Endodermal cell (in vitro differentiated cells): ENCODE measurements around the gene GMPR. TPM values are rescaled to one million over a fixed set of nuclear protein-coding genes. Genes with fewer than 3 reads are reported as not detected.
A peak's percentile ranks its signal among the peaks of the same experiment; 100 is the strongest.

Source experiments
- DNase-seq: peaks from one replicate; pipeline ENCODE4 v3.0.0-alpha.2; 2017
- H3K27ac ChIP-seq: 2 replicates; pipeline ENCODE4 v1.5.1; 2013; ENCODE audit warnings: mild to moderate bottlenecking, low read depth, low read length, moderate library complexity
- H3K27me3 ChIP-seq: 2 replicates; pipeline ENCODE4 v1.6.1; 2013; ENCODE audit warnings: mild to moderate bottlenecking, low read length, moderate library complexity; ENCODE audit not compliant: insufficient read depth, control insufficient read depth, poor library complexity, severe bottlenecking
- H3K36me3 ChIP-seq: 2 replicates; pipeline ENCODE4 v1.7.0; 2013; ENCODE audit warnings: mild to moderate bottlenecking, low read length, moderate library complexity; ENCODE audit not compliant: control insufficient read depth, insufficient read depth
- H3K4me1 ChIP-seq: one replicate; pipeline ENCODE4 v1.7.0; 2013; ENCODE audit warnings: low read length; ENCODE audit not compliant: control insufficient read depth, insufficient read depth
- H3K4me3 ChIP-seq: 2 replicates; pipeline ENCODE4 v1.5.1; 2013; ENCODE audit warnings: mild to moderate bottlenecking, low read length, moderate library complexity
- H3K9ac ChIP-seq: 2 replicates; pipeline ENCODE4 v1.6.1; 2013; ENCODE audit warnings: mild to moderate bottlenecking, low read length, moderate library complexity; ENCODE audit not compliant: poor library complexity, severe bottlenecking; ENCODE audit errors: extremely low read depth
- H3K9me3 ChIP-seq: 2 replicates; pipeline ENCODE4 v1.6.1; 2013; ENCODE audit warnings: mild to moderate bottlenecking, low read length, moderate library complexity; ENCODE audit not compliant: control insufficient read depth
- H3K27ac Mint-ChIP-seq: 2 replicates; pipeline ENCODE4 v1.8.0; 2020; ENCODE audit warnings: mixed read lengths
- H3K27me3 Mint-ChIP-seq: 2 replicates; pipeline ENCODE4 v1.8.0; 2021; ENCODE audit warnings: mild to moderate bottlenecking, mixed read lengths; ENCODE audit not compliant: insufficient read depth
- H3K36me3 Mint-ChIP-seq: 2 replicates; pipeline ENCODE4 v1.8.0; 2020; ENCODE audit warnings: low read depth, mixed read lengths
- H3K4me1 Mint-ChIP-seq: 2 replicates; pipeline ENCODE4 v1.8.0; 2020; ENCODE audit warnings: mixed read lengths
- H3K4me3 Mint-ChIP-seq: 2 replicates; pipeline ENCODE4 v1.8.0; 2020; ENCODE audit warnings: mild to moderate bottlenecking, moderate library complexity, mixed read lengths
- H3K9me3 Mint-ChIP-seq: 2 replicates; pipeline ENCODE4 v1.8.0; 2020; ENCODE audit warnings: mild to moderate bottlenecking, mixed read lengths
- WGBS, 2 experiments: methylation state at CpG; one replicate each; pipeline versions ENCODE4 v1.1.5 to v1.1.7; 2013; ENCODE audit warnings: missing lambda C conversion rate in 2 of 2, mixed read lengths in 1 of 2; ENCODE audit not compliant: insufficient coverage in 1 of 2, insufficient read length in 1 of 2; 5-methylcytosine and 5-hydroxymethylcytosine counted together
- total RNA-seq, 2 donors: library from RNA; stranded (reverse); fragmentation: NEBNext Ultra II Directional in 1 of 2; extraction: Animal tissue kit (Norgen Biotek cat#: 25700) in 1 of 2; gene quantifications; 2 replicates in 1 of 2; 3 replicates in 1 of 2; pipeline ENCODE4 v1.2.1, GENCODE V29; 2021
- TF ChIP-seq, protein P1 (sequence below): fragments of 200-600 bp; sonication (generic); conservative IDR thresholded peaks from 2 replicates; pipeline ENCODE4 v1.5.0; 2021; ENCODE audit warnings: antibody characterized with exemption, mild to moderate bottlenecking

GMPR gene
- total RNA-seq, 2 donors from 2014 or later, result 4.9 to 20.7 TPM

DNA sequence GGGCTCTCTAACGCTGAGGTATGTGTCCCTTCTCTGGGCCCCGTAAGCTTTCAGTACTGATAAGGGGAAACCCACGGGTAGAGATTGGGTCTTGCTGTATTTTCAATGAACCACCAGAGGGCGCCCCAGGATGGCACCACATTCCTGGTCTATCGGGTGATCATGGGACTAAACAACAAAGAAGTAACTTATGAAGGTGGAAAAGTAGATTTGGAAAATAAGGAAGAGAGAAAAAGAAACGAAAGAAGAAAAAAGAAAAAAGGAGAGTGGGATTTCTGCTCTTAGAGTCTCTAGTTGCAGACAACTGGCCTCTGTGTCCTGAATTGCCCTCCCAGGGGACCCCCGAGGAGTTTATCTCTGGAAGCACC, 93.8 kb downstream of the GMPR start:
- H3K4me3 ChIP-seq, result peak overlapping the region; percentile 67
- WGBS, 2 experiments, result 0 to 14% methylated on average over 5 to 7 of the region's 7 CpGs
- TF ChIP-seq, protein P1, sequence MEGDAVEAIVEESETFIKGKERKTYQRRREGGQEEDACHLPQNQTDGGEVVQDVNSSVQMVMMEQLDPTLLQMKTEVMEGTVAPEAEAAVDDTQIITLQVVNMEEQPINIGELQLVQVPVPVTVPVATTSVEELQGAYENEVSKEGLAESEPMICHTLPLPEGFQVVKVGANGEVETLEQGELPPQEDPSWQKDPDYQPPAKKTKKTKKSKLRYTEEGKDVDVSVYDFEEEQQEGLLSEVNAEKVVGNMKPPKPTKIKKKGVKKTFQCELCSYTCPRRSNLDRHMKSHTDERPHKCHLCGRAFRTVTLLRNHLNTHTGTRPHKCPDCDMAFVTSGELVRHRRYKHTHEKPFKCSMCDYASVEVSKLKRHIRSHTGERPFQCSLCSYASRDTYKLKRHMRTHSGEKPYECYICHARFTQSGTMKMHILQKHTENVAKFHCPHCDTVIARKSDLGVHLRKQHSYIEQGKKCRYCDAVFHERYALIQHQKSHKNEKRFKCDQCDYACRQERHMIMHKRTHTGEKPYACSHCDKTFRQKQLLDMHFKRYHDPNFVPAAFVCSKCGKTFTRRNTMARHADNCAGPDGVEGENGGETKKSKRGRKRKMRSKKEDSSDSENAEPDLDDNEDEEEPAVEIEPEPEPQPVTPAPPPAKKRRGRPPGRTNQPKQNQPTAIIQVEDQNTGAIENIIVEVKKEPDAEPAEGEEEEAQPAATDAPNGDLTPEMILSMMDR, result peak; percentile 93

DNA sequence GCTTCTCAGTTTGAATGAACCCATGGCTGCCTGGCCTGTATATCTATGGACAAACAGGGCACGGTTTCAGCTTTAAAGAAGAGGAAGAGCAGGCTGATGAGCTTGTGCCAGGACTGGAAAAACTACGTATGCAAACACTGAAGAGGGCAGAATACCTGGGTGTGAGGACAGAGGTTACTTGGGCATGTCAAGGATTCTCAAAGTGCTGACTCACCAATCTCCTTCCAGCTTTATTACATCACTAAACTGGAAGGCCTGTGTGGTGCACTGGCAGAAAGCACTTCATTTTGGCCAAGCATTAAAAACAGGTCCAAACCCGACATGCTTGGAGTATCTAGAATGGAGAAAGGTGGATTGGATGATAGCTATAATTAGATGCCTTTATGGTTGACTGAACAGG, 95.2 kb downstream of the GMPR start:
- Histone ChIP-seq H3K27me3 (no peaks in the 10 kb centered on the region), H3K36me3 (no peaks in the 10 kb centered on the region), H3K9me3 (no peaks in the 10 kb centered on the region), H3K9ac (no peak overlapping the region), H3K4me1 (peaks cover 7% of the 10 kb centered on the region), H3K27ac (no peak overlapping the region), H3K4me3 (no peak overlapping the region)
- DNase-seq, result no peak
- WGBS, 2 experiments, result 93 to 94% methylated on average over 2 to 3 of the region's 3 CpGs
- Mint-ChIP-seq H3K36me3 (no peaks in the 10 kb centered on the region), H3K9me3 (no peaks in the 10 kb centered on the region), H3K4me3 (no peak overlapping the region), H3K4me1 (no peaks in the 10 kb centered on the region), H3K27me3 (no peaks in the 10 kb centered on the region), H3K27ac (no peak overlapping the region)
- TF ChIP-seq, protein P1, result no peak

More for the DNA sequence above, 93.8 kb downstream of the GMPR start:
- no peaks in the 10 kb centered on the region for H3K27me3 Mint-ChIP-seq
- peaks cover 4% of the 10 kb centered on the region for H3K36me3 Mint-ChIP-seq
- H3K9me3 Mint-ChIP-seq, result no peaks in the 10 kb centered on the region
- Histone ChIP-seq H3K4me1 (peaks cover 7% of the 10 kb centered on the region), H3K27me3 (no peaks in the 10 kb centered on the region), H3K9me3 (no peaks in the 10 kb centered on the region), H3K36me3 (no peaks in the 10 kb centered on the region), H3K9ac (no peak overlapping the region), H3K27ac (peak overlapping the region; percentile 37)
- no peak overlapping the region for H3K27ac Mint-ChIP-seq
- no peaks in the 10 kb centered on the region for H3K4me1 Mint-ChIP-seq
- H3K4me3 Mint-ChIP-seq, result no peak overlapping the region
- peak; percentile 95 for DNase-seq

DNA sequence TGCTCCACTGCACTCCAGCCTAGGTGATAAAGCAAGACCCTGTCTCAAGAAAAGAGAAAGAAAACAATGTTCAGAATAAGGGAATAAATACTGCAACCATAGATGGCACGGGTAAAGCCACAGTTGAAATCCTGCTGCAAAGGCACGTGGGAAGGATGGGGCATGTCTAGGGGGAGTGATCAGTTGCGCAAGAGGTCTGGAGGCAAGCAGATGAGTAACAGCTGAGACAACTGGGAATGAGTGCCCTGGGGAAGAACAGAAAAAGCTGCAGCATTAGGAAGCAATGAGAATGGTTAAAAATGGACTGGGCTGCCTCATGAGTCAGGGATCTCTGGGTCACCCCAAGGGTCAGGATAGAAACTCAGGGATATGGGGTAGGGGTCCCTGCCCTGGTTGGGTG, 96.3 kb downstream of the GMPR start:
- no peaks in the 10 kb centered on the region for H3K27me3 ChIP-seq
- no peaks in the 10 kb centered on the region for H3K36me3 ChIP-seq
- WGBS, 2 experiments, result 88 to 91% methylated on average over 3 of the region's 3 CpGs
- peak; percentile 11 for DNase-seq
- no peaks in the 10 kb centered on the region for H3K27me3 Mint-ChIP-seq
- TF ChIP-seq, protein P1, result no peak
- H3K9me3 Mint-ChIP-seq, result no peaks in the 10 kb centered on the region
- no peaks in the 10 kb centered on the region for H3K36me3 Mint-ChIP-seq
- no peaks in the 10 kb centered on the region for H3K4me1 Mint-ChIP-seq
- no peak overlapping the region for H3K27ac Mint-ChIP-seq
- H3K27ac ChIP-seq, result no peak overlapping the region
- H3K4me3 Mint-ChIP-seq, result no peak overlapping the region
- peaks cover 7% of the 10 kb centered on the region for H3K4me1 ChIP-seq
- no peak overlapping the region for H3K9ac ChIP-seq
- H3K4me3 ChIP-seq, result no peak overlapping the region
- no peaks in the 10 kb centered on the region for H3K9me3 ChIP-seq
